Measurements from ENCODE around the gene UBE2K.

- TF ChIP-seq POLR2A (IDR thresholded peaks at IDR 0.05): no peak
- TF ChIP-seq CTCF (IDR thresholded peaks at IDR 0.05): no peak
Observed at GRCh38 chr4:39706334-39706733, 8.4 kb downstream of the UBE2K start.
